K562 (cell line): ENCODE results near the gene GNAT1. TPM values are rescaled to one million over a fixed set of nuclear protein-coding genes. Genes with fewer than 3 reads are reported as not detected.
A peak's percentile ranks its signal among the peaks of the same experiment; 100 is the strongest.

ENCODE experiments used
- BDP1 ChIP-seq: IDR thresholded peaks from 3 replicates; pipeline ENCODE4 v1.6.1; 2011; ENCODE audit not compliant: insufficient read length, insufficient read depth
- CC2D1A ChIP-seq: fragments of 450-650 bp; IDR thresholded peaks from 2 replicates; pipeline ENCODE4 v1.6.1; 2017; ENCODE audit warnings: mild to moderate bottlenecking
- ELF4 ChIP-seq: fragments of 450-650 bp; formaldehyde crosslinking; IDR thresholded peaks from 2 replicates; pipeline ENCODE4 v1.4.0; 2022; ENCODE audit warnings: missing genetic modification characterization
- HEY1 ChIP-seq: fragments of 250-450 bp; sonication (Bioruptor Pico); IDR thresholded peaks from 2 replicates; pipeline ENCODE4 v1.5.0; 2020; ENCODE audit warnings: mild to moderate bottlenecking, moderate library complexity, borderline replicate concordance
- MEF2A ChIP-seq: IDR thresholded peaks from 2 replicates; pipeline ENCODE4 v1.6.1; 2011; ENCODE audit warnings: low read depth, mild to moderate bottlenecking, low read length, moderate library complexity; ENCODE audit not compliant: control insufficient read depth
- RAD21 ChIP-seq, 2 experiments: fragments of 250-450 bp in 1 of 2; fragments of 450-650 bp in 1 of 2; sonication (Bioruptor Pico) in 1 of 2; formaldehyde crosslinking in 1 of 2; IDR thresholded peaks in 1 of 2; conservative IDR thresholded peaks in 1 of 2; 2 replicates each; pipeline versions ENCODE4 v1.4.0 to v1.8.0; 2020 to 2022; ENCODE audit warnings: mild to moderate bottlenecking in 2 of 2, moderate library complexity in 1 of 2
- SP1 ChIP-seq: sonication (generic); formaldehyde crosslinking; IDR thresholded peaks from 2 replicates; pipeline ENCODE4 v1.8.1; 2022; ENCODE audit warnings: mild to moderate bottlenecking, missing genetic modification reagents
- XRCC3 ChIP-seq: fragments of 450-650 bp; IDR thresholded peaks from 2 replicates; pipeline ENCODE4 v1.6.1; 2017; ENCODE audit warnings: mild to moderate bottlenecking, moderate library complexity
- polyA plus RNA-seq, 8 experiments: library from polyadenylated mRNA; depleted of rRNA in 4 of 8; stranded (reverse) in 5 of 8; unstranded in 3 of 8; fragments of >200 nt; fragmentation: Nextera tagmentation in 2 of 8; fragmentation: Illumina TruSeq in 1 of 8; extraction: Ambion mirVana in 2 of 8; extraction: Trizol in 1 of 8; gene quantifications; 2 replicates each; pipeline versions ENCODE4 v1.2.1 to v1.2.3, GENCODE V29; 2011 to 2014; ENCODE audit warnings: inconsistent platforms in 1 of 8, missing spikeins in 1 of 8
- total RNA-seq, 7 experiments: library from RNA; depleted of rRNA in 6 of 7; stranded (reverse); fragments of >200 nt in 6 of 7; fragmentation: Illumina TruSeq in 2 of 7; extraction: Trizol in 2 of 7; gene quantifications; 2 replicates each; pipeline versions ENCODE4 v1.2.1 to v1.2.3, GENCODE V29; 2011 to 2021; ENCODE audit warnings: low replicate concordance in 1 of 7
- TF ChIP-seq, protein P1 (sequence below): IDR thresholded peaks from 2 replicates; pipeline ENCODE4 v1.6.1; 2011; ENCODE audit not compliant: insufficient read length; ENCODE audit errors: extremely low read depth
- TF ChIP-seq, protein P2 (sequence below): fragments of 450-650 bp; IDR thresholded peaks from 2 replicates; pipeline ENCODE4 v1.6.1; 2016; ENCODE audit warnings: missing biosample characterization, missing genetic modification characterization
- TF ChIP-seq, protein P3 (sequence below): fragments of 200-600 bp; sonication (generic); IDR thresholded peaks from one replicate; pipeline ENCODE4 v1.6.1; 2012; ENCODE audit warnings: mild to moderate bottlenecking, low read depth, low read length, inconsistent platforms
- TF ChIP-seq, protein P4 (sequence below): fragments of 250-450 bp; sonication (Bioruptor Pico); IDR thresholded peaks from 2 replicates; pipeline ENCODE4 v1.8.0; 2022; ENCODE audit warnings: moderate library complexity, mild to moderate bottlenecking, inconsistent platforms

Gene GNAT1
- total and polyA plus RNA-seq, 9 of the 15 experiments (the other 6 are each of a cell fraction or from before 2014, with no cell fraction given): not detected

DNA sequence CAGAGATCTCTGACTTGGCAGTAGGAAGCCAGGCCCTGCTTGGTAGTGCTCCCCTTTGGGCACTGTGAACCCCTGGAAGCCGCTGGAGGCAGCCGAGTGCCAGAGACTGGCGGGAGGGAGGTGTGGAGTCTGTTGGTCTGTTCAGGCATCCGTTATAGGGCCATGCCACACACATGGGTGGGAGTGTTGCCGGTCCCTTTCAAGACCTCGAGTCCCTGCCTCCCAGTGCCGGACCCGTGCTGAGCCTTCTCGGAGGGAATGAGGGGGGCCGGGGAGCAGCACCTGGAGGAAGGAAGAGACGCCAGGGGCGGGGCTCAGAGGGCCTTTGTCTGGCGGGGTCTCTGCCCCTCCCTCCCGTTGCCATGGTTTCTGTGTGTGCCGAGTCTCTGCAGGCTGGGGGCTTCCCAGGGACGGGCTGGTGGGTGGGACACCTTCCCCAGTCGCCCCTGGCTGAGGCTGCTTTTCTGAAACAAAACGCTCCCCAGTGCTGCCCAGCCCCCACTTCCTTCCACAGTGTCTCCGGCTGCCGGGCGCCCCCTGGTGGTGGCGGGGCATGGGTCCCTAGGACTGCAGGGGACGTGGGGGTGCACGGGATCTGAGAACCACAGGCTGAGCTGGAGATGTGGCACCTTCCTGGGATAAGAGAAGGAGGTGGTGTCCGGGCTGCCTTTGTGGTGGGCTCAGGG, 54.6 kb downstream of the GNAT1 start (continued):
- TF ChIP-seq, protein P1, sequence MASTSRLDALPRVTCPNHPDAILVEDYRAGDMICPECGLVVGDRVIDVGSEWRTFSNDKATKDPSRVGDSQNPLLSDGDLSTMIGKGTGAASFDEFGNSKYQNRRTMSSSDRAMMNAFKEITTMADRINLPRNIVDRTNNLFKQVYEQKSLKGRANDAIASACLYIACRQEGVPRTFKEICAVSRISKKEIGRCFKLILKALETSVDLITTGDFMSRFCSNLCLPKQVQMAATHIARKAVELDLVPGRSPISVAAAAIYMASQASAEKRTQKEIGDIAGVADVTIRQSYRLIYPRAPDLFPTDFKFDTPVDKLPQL: no peak
- TF ChIP-seq RAD21 (CRISPR knock-in tag; conservative IDR thresholded peaks at IDR 0.05 in 1 of 2, IDR thresholded peaks at IDR 0.05 in 1 of 2) (peak; percentile 89 to 90), CC2D1A (peak; percentile 69), ELF4 (no peak), XRCC3 (no peak), BDP1 (no peak), SP1 (peak; percentile 55; the same call in 1 of the 2 replicates), MEF2A (no peak), HEY1 (CRISPR knock-in tag) (no peak)
- TF ChIP-seq, protein P2, sequence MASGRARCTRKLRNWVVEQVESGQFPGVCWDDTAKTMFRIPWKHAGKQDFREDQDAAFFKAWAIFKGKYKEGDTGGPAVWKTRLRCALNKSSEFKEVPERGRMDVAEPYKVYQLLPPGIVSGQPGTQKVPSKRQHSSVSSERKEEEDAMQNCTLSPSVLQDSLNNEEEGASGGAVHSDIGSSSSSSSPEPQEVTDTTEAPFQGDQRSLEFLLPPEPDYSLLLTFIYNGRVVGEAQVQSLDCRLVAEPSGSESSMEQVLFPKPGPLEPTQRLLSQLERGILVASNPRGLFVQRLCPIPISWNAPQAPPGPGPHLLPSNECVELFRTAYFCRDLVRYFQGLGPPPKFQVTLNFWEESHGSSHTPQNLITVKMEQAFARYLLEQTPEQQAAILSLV (tag): no peak
- TF ChIP-seq, protein P3, sequence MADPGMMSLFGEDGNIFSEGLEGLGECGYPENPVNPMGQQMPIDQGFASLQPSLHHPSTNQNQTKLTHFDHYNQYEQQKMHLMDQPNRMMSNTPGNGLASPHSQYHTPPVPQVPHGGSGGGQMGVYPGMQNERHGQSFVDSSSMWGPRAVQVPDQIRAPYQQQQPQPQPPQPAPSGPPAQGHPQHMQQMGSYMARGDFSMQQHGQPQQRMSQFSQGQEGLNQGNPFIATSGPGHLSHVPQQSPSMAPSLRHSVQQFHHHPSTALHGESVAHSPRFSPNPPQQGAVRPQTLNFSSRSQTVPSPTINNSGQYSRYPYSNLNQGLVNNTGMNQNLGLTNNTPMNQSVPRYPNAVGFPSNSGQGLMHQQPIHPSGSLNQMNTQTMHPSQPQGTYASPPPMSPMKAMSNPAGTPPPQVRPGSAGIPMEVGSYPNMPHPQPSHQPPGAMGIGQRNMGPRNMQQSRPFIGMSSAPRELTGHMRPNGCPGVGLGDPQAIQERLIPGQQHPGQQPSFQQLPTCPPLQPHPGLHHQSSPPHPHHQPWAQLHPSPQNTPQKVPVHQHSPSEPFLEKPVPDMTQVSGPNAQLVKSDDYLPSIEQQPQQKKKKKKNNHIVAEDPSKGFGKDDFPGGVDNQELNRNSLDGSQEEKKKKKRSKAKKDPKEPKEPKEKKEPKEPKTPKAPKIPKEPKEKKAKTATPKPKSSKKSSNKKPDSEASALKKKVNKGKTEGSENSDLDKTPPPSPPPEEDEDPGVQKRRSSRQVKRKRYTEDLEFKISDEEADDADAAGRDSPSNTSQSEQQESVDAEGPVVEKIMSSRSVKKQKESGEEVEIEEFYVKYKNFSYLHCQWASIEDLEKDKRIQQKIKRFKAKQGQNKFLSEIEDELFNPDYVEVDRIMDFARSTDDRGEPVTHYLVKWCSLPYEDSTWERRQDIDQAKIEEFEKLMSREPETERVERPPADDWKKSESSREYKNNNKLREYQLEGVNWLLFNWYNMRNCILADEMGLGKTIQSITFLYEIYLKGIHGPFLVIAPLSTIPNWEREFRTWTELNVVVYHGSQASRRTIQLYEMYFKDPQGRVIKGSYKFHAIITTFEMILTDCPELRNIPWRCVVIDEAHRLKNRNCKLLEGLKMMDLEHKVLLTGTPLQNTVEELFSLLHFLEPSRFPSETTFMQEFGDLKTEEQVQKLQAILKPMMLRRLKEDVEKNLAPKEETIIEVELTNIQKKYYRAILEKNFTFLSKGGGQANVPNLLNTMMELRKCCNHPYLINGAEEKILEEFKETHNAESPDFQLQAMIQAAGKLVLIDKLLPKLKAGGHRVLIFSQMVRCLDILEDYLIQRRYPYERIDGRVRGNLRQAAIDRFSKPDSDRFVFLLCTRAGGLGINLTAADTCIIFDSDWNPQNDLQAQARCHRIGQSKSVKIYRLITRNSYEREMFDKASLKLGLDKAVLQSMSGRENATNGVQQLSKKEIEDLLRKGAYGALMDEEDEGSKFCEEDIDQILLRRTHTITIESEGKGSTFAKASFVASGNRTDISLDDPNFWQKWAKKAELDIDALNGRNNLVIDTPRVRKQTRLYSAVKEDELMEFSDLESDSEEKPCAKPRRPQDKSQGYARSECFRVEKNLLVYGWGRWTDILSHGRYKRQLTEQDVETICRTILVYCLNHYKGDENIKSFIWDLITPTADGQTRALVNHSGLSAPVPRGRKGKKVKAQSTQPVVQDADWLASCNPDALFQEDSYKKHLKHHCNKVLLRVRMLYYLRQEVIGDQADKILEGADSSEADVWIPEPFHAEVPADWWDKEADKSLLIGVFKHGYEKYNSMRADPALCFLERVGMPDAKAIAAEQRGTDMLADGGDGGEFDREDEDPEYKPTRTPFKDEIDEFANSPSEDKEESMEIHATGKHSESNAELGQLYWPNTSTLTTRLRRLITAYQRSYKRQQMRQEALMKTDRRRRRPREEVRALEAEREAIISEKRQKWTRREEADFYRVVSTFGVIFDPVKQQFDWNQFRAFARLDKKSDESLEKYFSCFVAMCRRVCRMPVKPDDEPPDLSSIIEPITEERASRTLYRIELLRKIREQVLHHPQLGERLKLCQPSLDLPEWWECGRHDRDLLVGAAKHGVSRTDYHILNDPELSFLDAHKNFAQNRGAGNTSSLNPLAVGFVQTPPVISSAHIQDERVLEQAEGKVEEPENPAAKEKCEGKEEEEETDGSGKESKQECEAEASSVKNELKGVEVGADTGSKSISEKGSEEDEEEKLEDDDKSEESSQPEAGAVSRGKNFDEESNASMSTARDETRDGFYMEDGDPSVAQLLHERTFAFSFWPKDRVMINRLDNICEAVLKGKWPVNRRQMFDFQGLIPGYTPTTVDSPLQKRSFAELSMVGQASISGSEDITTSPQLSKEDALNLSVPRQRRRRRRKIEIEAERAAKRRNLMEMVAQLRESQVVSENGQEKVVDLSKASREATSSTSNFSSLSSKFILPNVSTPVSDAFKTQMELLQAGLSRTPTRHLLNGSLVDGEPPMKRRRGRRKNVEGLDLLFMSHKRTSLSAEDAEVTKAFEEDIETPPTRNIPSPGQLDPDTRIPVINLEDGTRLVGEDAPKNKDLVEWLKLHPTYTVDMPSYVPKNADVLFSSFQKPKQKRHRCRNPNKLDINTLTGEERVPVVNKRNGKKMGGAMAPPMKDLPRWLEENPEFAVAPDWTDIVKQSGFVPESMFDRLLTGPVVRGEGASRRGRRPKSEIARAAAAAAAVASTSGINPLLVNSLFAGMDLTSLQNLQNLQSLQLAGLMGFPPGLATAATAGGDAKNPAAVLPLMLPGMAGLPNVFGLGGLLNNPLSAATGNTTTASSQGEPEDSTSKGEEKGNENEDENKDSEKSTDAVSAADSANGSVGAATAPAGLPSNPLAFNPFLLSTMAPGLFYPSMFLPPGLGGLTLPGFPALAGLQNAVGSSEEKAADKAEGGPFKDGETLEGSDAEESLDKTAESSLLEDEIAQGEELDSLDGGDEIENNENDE: no peak
- TF ChIP-seq, protein P4, sequence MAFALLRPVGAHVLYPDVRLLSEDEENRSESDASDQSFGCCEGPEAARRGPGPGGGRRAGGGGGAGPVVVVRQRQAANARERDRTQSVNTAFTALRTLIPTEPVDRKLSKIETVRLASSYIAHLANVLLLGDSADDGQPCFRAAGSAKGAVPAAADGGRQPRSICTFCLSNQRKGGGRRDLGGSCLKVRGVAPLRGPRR: no peak
